Measurements from ENCODE around the gene USP25.

Gene USP25

GRCh38 chr21:15870819-15871218, 141.0 kb downstream of the USP25 start:
- H3K4me3 ChIP-seq (ENCODE audit: low read depth, low read length): no peak overlapping the region
- no peaks in the 10 kb centered on the region for H3K27me3 ChIP-seq (ENCODE audit: insufficient read depth, low read depth, severe bottlenecking)
- DNase-seq: no peak
- no peaks in the 10 kb centered on the region for H3K9me3 ChIP-seq (ENCODE audit: severe bottlenecking)
- H3K27ac ChIP-seq: no peak overlapping the region
- peaks cover 10% of the 10 kb centered on the region for H3K36me3 ChIP-seq
- no peak for TF ChIP-seq CTCF (IDR thresholded peaks at IDR 0.05; ENCODE audit: low read depth, low read length)

GRCh38 chr21:15872236-15872635, 142.5 kb downstream of the USP25 start:
- H3K4me3 ChIP-seq (ENCODE audit: low read depth, low read length): no peak overlapping the region
- H3K27me3 ChIP-seq (ENCODE audit: insufficient read depth, low read depth, severe bottlenecking): no peaks in the 10 kb centered on the region
- H3K36me3 ChIP-seq: peaks cover 10% of the 10 kb centered on the region
- no peak for DNase-seq
- no peak overlapping the region for H3K27ac ChIP-seq
- no peak for TF ChIP-seq CTCF (IDR thresholded peaks at IDR 0.05; ENCODE audit: low read depth, low read length)
- no peaks in the 10 kb centered on the region for H3K9me3 ChIP-seq (ENCODE audit: severe bottlenecking)

DNA sequence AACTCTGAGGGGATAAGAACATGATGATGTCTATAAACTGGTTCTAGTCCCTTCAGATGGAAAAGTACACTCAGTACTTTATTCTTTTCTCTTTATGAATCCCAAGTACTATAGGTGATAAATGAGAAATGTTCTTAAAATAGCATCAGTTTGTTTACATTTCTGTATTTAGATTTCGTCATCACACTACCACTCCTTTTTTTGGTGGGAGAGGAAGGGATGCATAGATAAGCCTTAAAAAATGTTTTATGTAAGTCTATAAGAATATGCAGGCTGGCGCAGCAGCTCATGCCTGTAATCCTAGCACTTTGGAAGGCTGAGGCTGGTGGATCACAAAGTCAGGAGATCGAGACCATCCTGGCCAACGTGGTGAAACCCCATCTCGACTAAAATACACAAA, 144.8 kb downstream of the USP25 start:
- peaks cover 10% of the 10 kb centered on the region for H3K36me3 ChIP-seq

GRCh38 chr21:15875286-15875685, 145.5 kb downstream of the USP25 start:
- DNase-seq: no peak
- no peaks in the 10 kb centered on the region for H3K27me3 ChIP-seq (ENCODE audit: insufficient read depth, low read depth, severe bottlenecking)
- no peak for TF ChIP-seq CTCF (IDR thresholded peaks at IDR 0.05; ENCODE audit: low read depth, low read length)
- no peak overlapping the region for H3K4me3 ChIP-seq (ENCODE audit: low read depth, low read length)
- H3K9me3 ChIP-seq (ENCODE audit: severe bottlenecking): no peaks in the 10 kb centered on the region
- no peak overlapping the region for H3K27ac ChIP-seq
- H3K36me3 ChIP-seq: peaks cover 10% of the 10 kb centered on the region

More for the DNA sequence above, 144.8 kb downstream of the USP25 start:
- H3K27ac ChIP-seq: no peak overlapping the region
- no peaks in the 10 kb centered on the region for H3K9me3 ChIP-seq (ENCODE audit: severe bottlenecking)
- no peak for TF ChIP-seq CTCF (IDR thresholded peaks at IDR 0.05; ENCODE audit: low read depth, low read length)
- no peaks in the 10 kb centered on the region for H3K27me3 ChIP-seq (ENCODE audit: insufficient read depth, low read depth, severe bottlenecking)
- no peak for DNase-seq
- H3K4me3 ChIP-seq (ENCODE audit: low read depth, low read length): no peak overlapping the region

DNA sequence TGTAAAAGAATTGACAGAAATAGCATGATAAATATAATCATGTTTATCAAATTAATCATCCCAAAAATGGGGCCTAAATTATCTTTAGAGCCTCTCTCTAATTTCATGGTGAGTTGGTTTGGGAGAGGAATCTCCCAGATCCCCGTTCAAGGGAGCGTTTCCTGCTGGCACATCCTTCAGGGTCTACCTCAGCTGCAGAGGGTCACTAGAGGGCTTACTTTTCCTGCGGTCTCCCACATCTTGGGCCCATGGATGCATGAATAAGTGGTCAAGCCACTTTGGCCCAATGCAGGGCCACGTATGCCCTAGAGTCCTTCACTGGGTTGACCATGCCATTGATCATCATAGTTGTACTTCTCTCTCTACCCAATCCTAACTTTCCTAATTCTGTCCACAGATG, 164.1 kb downstream of the USP25 start:
- no peak for TF ChIP-seq CTCF (IDR thresholded peaks at IDR 0.05; ENCODE audit: low read depth, low read length)
- Histone ChIP-seq H3K27ac (no peak overlapping the region), H3K9me3 (ENCODE audit: severe bottlenecking) (no peaks in the 10 kb centered on the region), H3K4me3 (ENCODE audit: low read depth, low read length) (no peak overlapping the region), H3K27me3 (ENCODE audit: insufficient read depth, low read depth, severe bottlenecking) (no peaks in the 10 kb centered on the region), H3K36me3 (no peaks in the 10 kb centered on the region)
- no peak for DNase-seq

- DNase-seq: no peak
- Histone ChIP-seq H3K27me3 (ENCODE audit: insufficient read depth, low read depth, severe bottlenecking) (no peaks in the 10 kb centered on the region), H3K27ac (no peak overlapping the region), H3K36me3 (no peaks in the 10 kb centered on the region), H3K9me3 (ENCODE audit: severe bottlenecking) (no peaks in the 10 kb centered on the region), H3K4me3 (ENCODE audit: low read depth, low read length) (no peak overlapping the region)
- TF ChIP-seq CTCF (IDR thresholded peaks at IDR 0.05; ENCODE audit: low read depth, low read length): no peak
Observed at GRCh38 chr21:15894596-15894995, 164.8 kb downstream of the USP25 start.

Measured in WERI-Rb-1 (cell line).